HPDE6-E6E7 (cell line): ENCODE results near the gene HSD17B1.

Experiments used
- DNase-seq: peaks from one replicate; pipeline ENCODE4 v3.0.0; 2011; ENCODE audit warnings: missing footprints; ENCODE audit errors: extremely low spot score

Gene HSD17B1

GRCh38 chr17:42566883-42567573, 14.3 kb downstream of the HSD17B1 start, which contains the start of gene MLX:
TSS of gene MLX (plus strand) at chr17:42567100. CDS start at chr17:42567125, 25 bp downstream.
- peak; percentile 99 for DNase-seq

GRCh38 chr17:42568341-42569111, 15.8 kb downstream of the HSD17B1 start:
- DNase-seq = no peak

GRCh38 chr17:42571435-42572225, 18.9 kb downstream of the HSD17B1 start:
- DNase-seq = no peak

- no peak for DNase-seq
Measured at GRCh38 chr17:42573095-42573494, 20.4 kb downstream of the HSD17B1 start.

GRCh38 chr17:42574463-42574862, 21.7 kb downstream of the HSD17B1 start:
- DNase-seq = no peak

- DNase-seq = no peak
Measured at GRCh38 chr17:42577140-42577531, 24.4 kb downstream of the HSD17B1 start.

GRCh38 chr17:42577532-42578281, 25.0 kb downstream of the HSD17B1 start, which contains the start of gene PSMC3IP:
TSS of gene PSMC3IP (minus strand) at chr17:42577729. CDS start at chr17:42577686, 43 bp downstream.
- peak; percentile 97 for DNase-seq

- peak; percentile 76 for DNase-seq
Measured at GRCh38 chr17:42578282-42578869, 25.7 kb downstream of the HSD17B1 start.

GRCh38 chr17:42579794-42580551, 27.2 kb downstream of the HSD17B1 start:
- DNase-seq = no peak

GRCh38 chr17:42581744-42582270, 29.1 kb downstream of the HSD17B1 start:
- no peak for DNase-seq

GRCh38 chr17:42584880-42585279, 32.2 kb downstream of the HSD17B1 start:
- DNase-seq = no peak

GRCh38 chr17:42585353-42585752, 32.6 kb downstream of the HSD17B1 start:
- DNase-seq = no peak

- peak; percentile 96 for DNase-seq
Measured at GRCh38 chr17:42586514-42587230, 33.9 kb downstream of the HSD17B1 start.

GRCh38 chr17:42590886-42591285, 38.2 kb downstream of the HSD17B1 start:
- no peak for DNase-seq

- no peak for DNase-seq
Measured at GRCh38 chr17:42591411-42591810, 38.7 kb downstream of the HSD17B1 start.

- no peak for DNase-seq
Measured at GRCh38 chr17:42596386-42596785, 43.7 kb downstream of the HSD17B1 start.

- no peak for DNase-seq
Measured at GRCh38 chr17:42598905-42599304, 46.2 kb downstream of the HSD17B1 start.

GRCh38 chr17:42603318-42603717, 50.6 kb downstream of the HSD17B1 start:
- DNase-seq = no peak
